GM04503 (cell line): Measurements from ENCODE around the gene APBA1.

Experiments
- DNase-seq: peaks from one replicate; pipeline ENCODE4 v3.0.0-alpha.2; 2012; ENCODE audit warnings: low read depth

The APBA1 gene

DNA sequence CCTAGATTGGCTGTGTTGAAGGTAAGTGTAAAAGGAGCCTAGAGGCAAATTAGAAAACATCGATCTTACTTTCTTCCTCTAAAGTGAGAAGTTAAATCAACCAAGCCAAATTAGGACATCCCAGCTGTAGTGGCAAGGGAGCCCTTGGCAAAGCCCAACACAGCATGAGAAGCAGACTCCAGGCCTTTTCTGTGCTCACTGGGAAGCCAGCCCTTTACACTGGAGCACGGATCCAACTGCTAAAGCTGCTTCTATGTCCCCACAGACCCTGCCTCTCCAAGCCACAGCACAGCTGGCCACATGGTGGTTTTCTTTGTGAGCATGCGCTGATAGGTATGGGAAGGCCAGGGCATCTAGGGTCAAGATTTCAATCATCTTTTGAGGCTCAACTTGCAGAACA lies 94.1 kb downstream of the APBA1 start:
- DNase-seq = no peak

DNA sequence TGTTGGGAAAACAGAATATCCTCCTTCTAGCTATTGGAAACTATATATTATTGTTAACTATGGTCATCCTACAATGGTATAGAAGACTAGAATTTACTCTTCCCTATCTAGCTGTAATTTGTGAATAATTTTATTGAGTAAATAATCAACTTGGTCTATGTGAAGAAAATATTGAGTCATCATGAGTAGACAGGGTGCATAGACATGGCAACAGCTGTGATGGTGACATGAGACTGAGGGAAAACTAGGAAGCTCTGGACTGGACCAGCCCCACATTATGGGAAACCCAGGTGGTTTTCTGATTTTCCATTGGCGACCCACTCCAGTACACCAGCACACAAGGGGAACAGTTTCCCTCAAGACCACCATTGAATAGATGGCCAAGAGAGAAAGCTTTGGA lies 95.0 kb downstream of the APBA1 start:
- DNase-seq = no peak

DNA sequence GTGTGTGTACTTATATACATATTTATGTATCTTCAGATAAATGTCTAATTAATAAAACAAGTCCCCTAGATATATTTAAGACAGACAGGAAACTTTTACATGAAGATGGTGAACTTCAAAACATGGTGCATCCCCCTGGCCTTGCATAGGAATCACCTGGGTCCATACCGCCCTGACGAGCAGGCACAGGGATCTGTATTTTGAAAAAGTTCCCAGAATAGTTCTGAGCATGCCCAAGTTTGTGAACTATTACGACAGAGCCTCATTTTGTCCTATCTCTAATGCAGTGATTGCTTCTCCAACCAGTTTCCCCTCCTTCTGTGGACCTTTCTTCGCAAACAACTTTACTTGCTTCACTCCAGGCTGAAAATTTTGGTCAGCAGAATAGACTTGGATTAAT lies 98.1 kb downstream of the APBA1 start:
- no peak for DNase-seq

DNA sequence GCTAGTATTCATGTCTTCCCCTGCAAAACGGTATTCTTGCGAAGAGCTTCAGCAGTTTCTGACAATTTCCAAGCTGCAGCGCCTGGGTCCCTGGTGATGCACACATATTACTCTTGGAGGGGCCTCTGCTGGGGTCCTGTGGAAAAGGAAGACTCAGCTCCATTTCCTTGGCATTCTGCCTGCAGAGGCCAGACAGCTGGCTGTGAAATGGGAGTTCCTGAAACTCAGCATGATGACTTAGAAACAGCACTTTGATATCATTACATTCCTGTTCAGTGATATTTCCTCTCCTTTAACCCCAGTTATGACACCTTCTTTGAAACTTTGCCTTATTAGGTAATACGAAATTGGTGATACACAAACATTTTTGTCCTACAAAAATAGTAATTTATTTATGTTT lies 98.5 kb downstream of the APBA1 start:
- DNase-seq = no peak

DNA sequence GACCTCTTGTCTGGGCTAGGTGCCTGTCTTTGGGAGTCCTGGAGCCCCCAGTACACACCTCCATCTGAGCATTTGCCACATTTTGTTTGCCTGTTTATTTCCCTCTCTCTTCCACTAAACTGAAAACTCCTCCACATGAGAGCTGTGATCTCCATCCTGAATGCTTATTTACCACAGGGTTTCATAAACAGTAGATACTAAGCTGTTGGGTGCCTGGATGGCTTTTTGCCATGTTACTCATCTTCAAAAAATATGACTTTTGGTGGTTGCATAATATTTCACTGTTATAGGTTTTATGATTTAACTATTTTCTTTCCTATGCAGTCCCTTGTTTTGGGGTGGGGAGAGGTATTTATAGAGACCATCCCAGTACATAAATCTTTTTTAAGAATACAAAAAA lies 99.6 kb downstream of the APBA1 start:
- DNase-seq = peak; percentile 32

DNA sequence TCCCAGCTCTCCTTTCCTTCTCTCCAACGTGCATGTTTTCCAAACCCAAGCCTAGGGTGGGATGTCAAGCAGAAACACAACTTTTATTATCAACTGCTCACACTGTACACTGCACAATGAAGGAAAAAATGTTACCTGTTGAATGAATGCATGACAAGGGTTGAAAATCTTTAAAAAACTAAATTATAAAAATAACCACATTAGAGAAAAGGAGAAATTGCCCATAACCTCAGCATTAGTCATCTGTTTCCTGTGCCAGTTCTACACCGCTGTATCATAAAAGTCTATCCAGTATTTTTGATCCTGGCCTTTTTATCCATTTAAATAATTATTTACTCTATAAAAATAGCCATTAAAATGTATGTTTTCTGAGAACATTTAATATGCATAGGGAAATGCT lies 101.1 kb downstream of the APBA1 start:
- DNase-seq = no peak

DNA sequence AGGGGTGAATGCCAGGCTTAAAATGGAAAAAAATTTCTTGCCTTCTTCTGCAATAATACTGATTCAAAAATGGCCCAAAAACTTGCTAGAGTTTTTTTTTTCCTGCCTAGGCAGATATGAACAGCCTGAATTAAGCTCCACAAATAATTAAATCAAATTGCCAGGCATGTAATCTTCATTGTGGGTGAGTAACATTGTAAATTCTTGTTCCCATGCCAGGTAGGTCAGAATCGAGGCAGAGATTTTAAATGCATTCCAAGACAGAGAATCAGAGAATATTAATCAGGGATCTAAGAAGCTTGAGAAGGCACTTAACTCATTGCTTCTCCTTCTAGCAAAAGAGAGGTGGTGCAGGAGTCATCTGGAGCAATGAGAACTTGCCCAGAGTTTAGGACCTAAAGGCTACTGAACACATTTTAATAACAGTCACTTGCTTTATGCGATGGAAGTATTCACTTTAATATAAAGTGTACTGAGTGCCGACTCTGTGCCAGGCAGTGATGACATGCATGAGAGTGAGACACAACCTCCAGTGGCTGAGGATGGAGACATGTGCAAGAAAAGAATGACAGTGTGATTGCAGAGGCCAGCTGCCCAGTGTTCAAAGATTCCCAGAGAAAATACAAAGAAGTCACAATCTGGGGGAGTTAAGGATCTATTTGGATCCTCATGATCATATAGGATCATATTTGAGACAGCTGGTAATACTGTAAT lies 102.3 kb downstream of the APBA1 start:
- DNase-seq = peak; percentile 76

DNA sequence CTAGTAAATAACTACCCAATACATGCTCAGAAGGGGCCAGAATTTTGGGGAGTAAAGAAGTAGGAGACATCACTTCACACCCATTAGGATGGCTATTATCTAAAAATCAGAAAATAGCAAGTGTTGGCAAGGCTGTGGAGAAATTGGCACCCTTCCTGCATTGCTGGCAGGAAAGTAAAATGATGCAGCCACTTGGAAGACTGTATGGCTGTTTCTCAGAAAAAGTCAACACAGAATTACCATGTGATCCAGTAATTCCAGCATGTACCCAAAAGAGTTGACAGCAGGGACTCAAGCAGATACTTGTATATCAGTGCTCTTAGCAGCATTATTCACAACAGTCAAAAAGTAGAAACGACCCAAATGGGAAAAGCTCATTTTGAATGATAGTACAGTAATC lies 107.6 kb downstream of the APBA1 start:
- DNase-seq = no peak

DNA sequence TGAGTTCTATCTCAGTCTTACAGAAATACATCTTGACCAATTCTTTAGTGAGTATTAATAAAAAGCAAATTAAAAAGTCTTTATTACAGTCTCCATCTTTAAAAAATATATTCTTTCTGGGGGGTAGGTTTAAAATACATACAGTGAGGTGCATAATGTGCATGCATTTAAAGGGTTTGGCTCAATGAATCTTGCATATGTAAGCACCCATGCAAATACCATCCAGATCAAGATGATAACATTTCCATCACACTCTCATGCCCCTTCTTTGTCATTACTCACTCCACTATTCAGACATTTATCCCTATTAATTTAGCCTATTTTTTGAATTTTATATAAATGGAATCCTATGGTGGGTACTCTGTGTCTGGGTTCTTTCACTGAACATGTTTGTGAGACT lies 113.0 kb downstream of the APBA1 start:
- DNase-seq = no peak

DNA sequence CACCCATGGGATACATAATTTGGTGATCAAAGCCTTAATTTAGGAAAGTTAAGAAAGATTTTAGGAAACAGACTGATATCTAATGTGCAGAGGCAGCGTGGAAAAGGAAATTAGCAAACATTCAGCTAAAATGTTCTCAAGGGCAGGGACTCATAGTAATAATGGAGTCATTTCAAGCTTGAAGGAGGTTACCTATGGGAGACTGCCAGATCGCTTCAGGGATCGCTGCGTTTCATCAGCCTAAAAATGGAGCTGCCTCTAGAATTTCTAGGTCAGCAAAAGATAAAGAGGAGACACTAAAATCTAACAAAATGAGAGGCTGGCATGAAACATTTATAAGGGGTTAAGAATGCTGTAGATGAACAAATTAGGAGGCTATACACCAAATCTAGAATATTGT lies 115.5 kb downstream of the APBA1 start:
- no peak for DNase-seq

DNA sequence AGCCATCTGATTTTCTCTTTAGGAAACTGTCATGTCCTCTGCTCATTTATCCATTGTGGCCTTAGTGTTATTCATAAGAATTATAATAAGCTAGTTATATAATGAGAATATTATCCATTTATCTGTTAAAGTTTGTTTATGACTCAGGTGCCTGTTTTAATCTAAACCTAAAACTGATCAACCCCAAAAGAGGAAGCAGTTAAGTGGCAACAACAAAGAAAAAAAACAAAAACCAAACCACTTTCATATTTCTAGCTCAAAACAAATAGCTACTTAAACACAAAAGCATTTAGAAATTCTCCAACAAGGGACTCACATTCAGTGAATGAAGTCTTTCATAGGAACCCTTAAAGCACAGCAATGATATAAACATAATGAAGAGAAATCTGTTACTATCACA lies 116.4 kb downstream of the APBA1 start:
- DNase-seq = no peak

DNA sequence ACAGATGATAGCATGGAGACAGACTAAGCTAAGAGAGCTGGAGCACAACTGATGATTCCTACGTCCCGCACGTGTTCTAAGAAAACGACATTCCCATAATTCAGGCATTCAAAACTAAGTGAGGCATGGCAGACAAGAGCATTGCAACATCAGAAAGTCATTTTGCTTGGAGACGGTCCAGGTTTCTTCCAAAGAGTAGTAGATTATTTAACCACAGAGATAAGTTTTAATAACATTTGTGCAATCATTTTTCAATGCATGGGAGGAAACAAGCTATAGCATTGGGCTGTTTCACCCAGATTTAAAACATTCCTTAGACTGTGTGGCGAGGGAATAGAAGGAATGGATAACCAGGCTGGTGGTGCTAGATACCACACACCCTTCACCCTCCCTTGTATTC lies 117.2 kb downstream of the APBA1 start:
- no peak for DNase-seq

DNA sequence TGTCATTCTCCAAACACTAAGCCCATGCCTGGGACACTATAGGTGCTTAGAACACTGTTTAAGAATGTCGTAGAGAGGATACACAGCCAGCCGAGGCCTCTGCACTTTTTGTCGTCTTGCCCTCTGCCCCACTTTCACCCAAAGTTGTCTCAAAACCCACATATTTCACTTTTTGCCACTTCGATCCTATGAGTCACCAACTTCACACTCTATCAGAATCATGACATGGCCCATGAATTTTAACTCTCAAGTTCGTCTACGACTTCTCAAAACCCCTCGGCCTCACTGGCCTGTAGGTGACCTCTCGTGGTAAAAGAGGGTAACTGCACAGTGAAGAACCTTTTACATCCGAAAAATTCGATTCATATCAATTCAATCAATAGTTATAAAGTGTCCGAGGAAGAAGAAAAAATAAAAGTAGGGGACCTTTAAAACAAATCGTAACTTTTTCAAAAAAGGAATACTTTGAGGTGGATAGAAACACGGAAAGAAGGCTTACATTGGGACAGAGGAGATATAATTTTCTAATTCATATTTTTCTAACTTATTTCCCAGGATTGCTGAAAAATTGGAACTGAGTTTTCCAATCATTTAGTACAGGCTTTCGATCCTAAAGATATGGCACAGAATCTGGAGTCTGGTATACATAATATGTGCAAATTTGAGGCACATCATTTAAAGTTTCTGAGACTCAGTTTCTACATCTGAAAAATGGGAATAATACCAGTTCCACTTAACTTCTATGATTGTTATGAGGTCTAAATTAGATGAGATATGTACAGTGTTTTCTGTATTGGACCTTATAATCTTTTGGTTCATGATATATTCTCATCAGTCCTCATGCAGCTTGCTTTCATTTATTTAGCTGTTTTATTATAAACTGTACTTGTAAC lies 122.6 kb downstream of the APBA1 start:
- no peak for DNase-seq

DNA sequence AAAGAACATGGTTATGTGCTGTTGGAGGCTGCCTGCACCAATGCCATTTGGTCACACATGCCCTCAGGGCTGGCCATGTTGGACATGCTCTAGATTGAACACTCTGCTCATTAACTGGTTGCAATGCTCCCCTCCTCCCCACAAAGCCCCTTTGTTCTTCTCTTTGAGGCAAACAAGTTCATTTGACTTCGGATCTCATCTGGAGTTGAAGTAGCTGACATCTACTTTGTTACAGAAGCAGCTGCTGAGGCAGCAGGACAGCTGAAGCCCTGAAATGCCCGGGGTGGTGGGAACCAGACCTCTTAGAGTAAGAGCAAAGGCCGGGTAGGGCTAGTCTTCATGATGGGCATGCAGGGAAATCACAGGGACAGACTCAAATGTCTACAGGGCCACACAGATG lies 123.5 kb downstream of the APBA1 start:
- no peak for DNase-seq

DNA sequence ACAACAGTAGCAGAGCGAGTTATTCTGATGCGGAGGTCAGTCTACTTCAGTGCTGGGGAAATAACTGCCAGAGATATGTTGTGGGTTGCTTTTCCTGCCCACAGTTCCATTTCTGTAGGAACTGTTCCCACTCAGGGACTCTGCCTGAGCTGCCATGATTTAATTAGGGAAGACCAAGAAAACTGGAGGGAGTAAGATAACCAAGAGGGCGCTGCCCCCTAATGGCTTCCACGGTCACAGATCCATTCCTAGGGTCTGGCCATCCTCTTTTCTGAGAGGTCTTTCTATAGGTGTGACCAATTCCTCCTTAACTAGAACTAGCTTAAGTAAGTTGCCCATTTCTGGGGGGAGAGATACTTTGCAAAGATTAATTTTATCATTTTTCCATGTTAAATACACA lies 125.9 kb downstream of the APBA1 start:
- no peak for DNase-seq

DNA sequence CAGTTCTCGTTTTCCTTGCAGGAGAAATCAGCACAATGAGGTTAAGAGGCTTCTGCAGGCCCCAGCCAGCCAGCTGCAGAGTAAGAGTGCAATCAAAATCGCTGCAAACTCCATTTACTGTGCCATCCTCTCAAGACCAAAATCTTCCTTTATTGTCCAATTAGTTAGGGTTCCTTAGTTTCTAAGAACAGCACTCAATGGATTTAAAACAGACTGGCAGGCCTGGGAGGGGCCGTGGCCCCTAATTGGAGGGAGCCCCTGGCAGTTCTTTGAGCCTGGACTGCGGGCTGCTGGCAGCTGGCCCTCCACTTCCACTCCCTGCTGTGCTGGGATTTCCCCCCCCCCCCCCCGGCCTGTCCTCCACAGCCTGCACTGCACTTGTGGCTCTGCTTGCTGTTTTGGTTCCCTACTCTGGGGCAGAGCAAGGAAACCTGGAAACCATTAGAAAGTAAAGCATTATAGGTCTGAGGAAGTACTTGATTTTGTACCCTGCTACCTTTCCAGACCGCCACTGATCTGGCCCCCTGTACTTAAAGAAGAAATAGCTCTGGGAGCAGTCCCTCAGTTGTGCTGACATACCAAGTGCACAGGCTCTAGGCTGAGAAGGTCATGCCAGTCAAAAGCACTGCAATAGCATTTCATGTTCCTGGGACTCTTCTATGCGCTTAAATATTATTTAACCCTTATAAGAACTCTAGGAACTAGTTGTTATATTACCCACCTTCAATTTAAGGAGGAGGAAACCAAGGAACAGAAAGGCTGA lies 129.0 kb downstream of the APBA1 start:
- DNase-seq = no peak

DNA sequence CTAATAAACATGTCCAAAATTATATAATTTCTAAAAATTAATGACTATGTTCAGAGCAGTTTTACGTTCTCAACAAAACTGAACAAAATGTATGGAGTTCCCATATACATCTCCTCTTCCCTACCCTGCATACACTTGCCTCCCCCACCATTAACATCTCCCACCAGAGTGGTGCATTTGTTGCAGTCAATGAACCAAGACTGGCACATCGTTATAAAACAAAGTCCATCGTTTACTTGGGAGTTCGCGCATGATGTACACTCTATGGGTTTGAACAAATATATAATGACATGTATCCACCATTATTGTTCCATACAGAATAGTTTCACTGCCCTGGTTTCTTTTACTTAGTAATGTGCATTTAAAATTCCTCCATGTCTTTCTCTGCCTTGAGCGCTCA lies 130.1 kb downstream of the APBA1 start:
- no peak for DNase-seq

DNA sequence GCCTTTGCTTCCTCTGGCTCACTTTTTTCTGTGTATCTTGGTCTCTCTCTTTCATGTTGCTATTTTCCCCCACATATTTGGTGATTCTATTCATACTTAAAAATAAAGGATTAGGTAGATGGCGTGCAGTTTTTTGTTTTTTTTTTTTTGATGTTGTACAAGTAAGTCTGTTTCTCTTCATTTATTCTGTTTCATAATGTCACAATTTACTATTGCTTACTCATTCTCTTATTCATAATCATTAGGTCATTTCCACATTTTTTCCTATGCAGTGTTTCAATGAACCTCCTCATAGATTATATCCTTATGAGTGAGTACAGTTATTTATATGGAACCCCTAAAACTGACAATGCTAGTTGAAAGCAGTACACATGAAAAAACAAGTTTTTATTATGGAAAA lies 136.3 kb downstream of the APBA1 start:
- DNase-seq = peak; percentile 13

DNA sequence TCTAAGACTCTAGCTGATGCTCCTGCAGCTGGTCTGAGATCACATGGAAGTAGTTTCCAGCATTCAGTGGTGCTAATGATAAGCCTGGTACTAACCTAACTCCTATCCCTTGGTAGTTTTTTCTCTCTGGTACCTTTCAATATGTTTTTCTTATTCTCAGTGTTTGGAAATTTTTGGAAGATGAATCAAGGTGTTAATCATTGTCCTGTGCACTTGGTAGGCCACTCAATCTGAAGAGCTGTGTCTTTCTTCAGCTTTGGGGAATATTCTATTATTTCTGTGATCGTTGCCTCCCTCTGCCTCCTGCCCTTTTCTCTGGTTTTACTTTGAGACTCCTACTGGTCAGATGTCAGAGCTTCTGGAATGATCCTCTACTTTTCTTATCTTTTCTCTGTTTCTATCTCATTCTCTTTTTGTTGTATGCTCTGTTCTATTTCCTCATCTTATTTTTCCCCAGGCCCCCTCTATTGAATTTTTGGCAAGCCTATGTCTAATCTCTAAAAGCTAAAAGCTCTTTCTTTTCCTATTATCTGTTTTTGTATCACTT lies 136.8 kb downstream of the APBA1 start:
- DNase-seq = no peak

DNA sequence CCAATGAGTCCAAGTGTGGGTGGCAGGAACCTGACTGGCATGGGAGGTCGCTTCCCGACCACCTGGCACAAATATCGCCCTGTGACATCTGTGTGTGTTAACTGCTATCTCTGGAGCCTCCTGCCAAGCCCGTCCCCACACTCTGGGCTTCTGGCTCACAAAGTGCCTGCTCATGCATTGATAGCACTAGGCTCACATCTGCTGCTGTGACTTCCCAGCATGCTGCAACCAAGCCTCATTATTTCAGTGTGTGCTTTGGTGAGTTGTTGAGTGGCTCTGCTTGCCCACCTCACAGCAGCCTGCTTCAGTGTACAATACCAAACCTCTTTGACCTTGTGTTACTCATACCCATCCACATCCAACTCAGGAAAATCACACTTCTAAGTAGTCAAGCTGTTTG lies 139.8 kb downstream of the APBA1 start:
- DNase-seq = no peak

DNA sequence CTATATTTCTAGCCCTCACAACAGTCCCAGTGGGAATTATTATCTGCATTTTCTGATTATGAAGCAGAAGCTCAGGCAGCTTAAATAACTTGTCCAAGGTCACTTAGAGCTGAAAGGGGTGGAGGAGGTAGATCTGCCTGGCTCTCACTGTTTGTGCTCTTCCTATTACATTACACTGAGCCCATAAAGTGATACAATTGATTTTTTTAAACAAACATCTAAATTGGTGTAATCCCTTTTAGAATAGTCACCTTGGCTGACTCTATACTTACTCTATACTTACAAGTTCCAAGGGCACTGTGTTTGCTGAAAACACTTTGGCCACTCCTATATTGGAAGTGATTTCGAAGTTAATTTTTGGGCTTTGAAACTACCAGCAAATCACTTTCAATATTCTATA lies 144.7 kb downstream of the APBA1 start:
- no peak for DNase-seq

DNA sequence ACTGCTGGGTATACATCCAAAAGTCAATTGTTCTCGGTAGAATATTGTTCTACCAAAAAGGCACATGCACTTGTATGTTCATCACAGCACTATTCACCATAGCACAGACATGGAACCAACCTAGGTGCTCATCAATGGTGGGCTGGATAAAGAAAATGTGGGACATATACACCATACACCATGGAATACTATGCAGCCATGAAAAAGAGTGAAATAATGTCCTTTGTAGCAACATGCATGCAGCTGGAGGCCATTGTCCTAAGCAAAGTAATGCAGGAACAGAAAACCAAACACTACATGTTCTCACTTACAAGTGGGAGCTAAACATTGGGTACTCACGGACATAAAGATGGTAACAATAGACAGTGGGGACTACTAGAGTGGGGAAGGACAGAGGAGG lies 145.5 kb downstream of the APBA1 start:
- DNase-seq = no peak
